NOMO-1 (cell line): ENCODE data around the gene LLPH.
"Not testable (repeated sequence)": the region's sequence is repeated elsewhere in the genome, so short reads cannot be mapped to it uniquely, and the experiment has no call there.

Experiments
- DNase-seq, 2 experiments: peaks; one replicate each; lab custom pipeline; 2025; ENCODE audit not compliant: unreplicated experiment in 2 of 2; lab: John Stamatoyannopoulos, UW

Gene LLPH

GRCh38 chr12:66130267-66131066 is at the start of gene LLPH:
Gene LLPH, minus strand, starts transcription at chr12:66130750. Its CDS starts 1,644 bp downstream, at chr12:66129106.
- DNase-seq: peak; percentile 72 to 78

GRCh38 chr12:66176105-66176900 is 45.8 kb upstream of the LLPH start:
- no peak for DNase-seq

GRCh38 chr12:66174391-66175325 is 44.1 kb upstream of the LLPH start:
- not testable (repeated sequence) for DNase-seq

GRCh38 chr12:66170606-66171005 is 40.1 kb upstream of the LLPH start:
- no peak for DNase-seq

GRCh38 chr12:66169221-66170170 is 38.9 kb upstream of the LLPH start, which contains the start of gene TMBIM4:
Gene TMBIM4, minus strand, starts transcription at chr12:66169996. Its CDS starts 45 bp downstream, at chr12:66169951.
- peak; percentile 89 to 96 for DNase-seq

- no peak for DNase-seq
Observed at GRCh38 chr12:66168410-66168809, 37.9 kb upstream of the LLPH start.

- no peak for DNase-seq
Observed at GRCh38 chr12:66166561-66166960, 36.0 kb upstream of the LLPH start.

GRCh38 chr12:66165141-66165540 is 34.6 kb upstream of the LLPH start:
- no peak for DNase-seq

- no peak for DNase-seq
Observed at GRCh38 chr12:66164349-66164821, 33.8 kb upstream of the LLPH start.

- DNase-seq: no peak
Observed at GRCh38 chr12:66163289-66163688, 32.7 kb upstream of the LLPH start.

GRCh38 chr12:66162701-66163100 is 32.2 kb upstream of the LLPH start:
- no peak for DNase-seq

GRCh38 chr12:66160704-66161103 is 30.2 kb upstream of the LLPH start:
- no peak for DNase-seq

- no peak for DNase-seq
Observed at GRCh38 chr12:66159123-66159522, 28.6 kb upstream of the LLPH start.

GRCh38 chr12:66156654-66157053 is 26.1 kb upstream of the LLPH start:
- no peak for DNase-seq

- no peak for DNase-seq
Observed at GRCh38 chr12:66154776-66155175, 24.2 kb upstream of the LLPH start.

GRCh38 chr12:66152732-66153131 is 22.2 kb upstream of the LLPH start:
- DNase-seq: no peak

GRCh38 chr12:66149702-66150398 is 19.3 kb upstream of the LLPH start:
- peak; percentile 75 to 90 for DNase-seq

- peak; percentile 81 to 96 for DNase-seq
Observed at GRCh38 chr12:66144791-66145754, 14.5 kb upstream of the LLPH start.
